ENCODE results near the gene KLK15. TPM values are rescaled to one million over a fixed set of nuclear protein-coding genes. Genes with fewer than 3 reads are reported as not detected.

KLK15 gene
- polyA plus RNA-seq, 1 donor from 2014 or later: not detected

DNA sequence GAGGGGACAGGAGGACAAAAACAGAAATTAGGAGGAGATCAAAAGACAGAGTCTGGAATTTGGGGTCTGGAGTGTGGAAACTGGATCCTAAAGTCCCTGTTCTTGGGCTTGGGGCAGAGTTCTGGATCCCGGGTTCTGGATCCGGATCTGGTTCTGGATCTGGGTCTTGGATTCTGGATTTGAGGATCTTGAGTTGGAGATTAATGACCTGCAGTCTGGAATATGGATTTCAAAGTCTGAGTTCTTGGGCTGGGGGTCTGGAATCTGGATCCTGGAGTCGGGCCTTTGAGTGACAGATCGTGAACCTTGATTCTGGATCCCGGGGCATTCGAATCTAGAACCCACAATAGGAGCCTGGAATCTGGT, 411 bp upstream of the KLK15 start:
- H3F3A ChIP-seq (ENCODE audit: insufficient read depth, low read length, poor library complexity, severe bottlenecking): no peaks in the 10 kb centered on the region
- no peaks in the 10 kb centered on the region for H3K79me2 ChIP-seq (replicated peaks; ENCODE audit: insufficient read depth, low read length)
- H3K4me2 ChIP-seq (ENCODE audit: low read length): no peak overlapping the region
- no peak overlapping the region for H3K9ac ChIP-seq (ENCODE audit: low read length)
- no peak overlapping the region for H3K4me3 ChIP-seq (ENCODE audit: low read length)
- no peaks in the 10 kb centered on the region for H3K9me2 ChIP-seq (ENCODE audit: insufficient read depth, low read length)
- no peak overlapping the region for H3K27ac ChIP-seq (ENCODE audit: low read length)
- TF ChIP-seq POLR2AphosphoS5 (IDR thresholded peaks at IDR 0.05): no peak
- no peak for TF ChIP-seq EP300 (conservative IDR thresholded peaks at IDR 0.05; ENCODE audit: poor library complexity, severe bottlenecking)
- TF ChIP-seq, protein P1, sequence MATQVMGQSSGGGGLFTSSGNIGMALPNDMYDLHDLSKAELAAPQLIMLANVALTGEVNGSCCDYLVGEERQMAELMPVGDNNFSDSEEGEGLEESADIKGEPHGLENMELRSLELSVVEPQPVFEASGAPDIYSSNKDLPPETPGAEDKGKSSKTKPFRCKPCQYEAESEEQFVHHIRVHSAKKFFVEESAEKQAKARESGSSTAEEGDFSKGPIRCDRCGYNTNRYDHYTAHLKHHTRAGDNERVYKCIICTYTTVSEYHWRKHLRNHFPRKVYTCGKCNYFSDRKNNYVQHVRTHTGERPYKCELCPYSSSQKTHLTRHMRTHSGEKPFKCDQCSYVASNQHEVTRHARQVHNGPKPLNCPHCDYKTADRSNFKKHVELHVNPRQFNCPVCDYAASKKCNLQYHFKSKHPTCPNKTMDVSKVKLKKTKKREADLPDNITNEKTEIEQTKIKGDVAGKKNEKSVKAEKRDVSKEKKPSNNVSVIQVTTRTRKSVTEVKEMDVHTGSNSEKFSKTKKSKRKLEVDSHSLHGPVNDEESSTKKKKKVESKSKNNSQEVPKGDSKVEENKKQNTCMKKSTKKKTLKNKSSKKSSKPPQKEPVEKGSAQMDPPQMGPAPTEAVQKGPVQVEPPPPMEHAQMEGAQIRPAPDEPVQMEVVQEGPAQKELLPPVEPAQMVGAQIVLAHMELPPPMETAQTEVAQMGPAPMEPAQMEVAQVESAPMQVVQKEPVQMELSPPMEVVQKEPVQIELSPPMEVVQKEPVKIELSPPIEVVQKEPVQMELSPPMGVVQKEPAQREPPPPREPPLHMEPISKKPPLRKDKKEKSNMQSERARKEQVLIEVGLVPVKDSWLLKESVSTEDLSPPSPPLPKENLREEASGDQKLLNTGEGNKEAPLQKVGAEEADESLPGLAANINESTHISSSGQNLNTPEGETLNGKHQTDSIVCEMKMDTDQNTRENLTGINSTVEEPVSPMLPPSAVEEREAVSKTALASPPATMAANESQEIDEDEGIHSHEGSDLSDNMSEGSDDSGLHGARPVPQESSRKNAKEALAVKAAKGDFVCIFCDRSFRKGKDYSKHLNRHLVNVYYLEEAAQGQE (IDR thresholded peaks at IDR 0.05; ENCODE audit: borderline replicate concordance): no peak
- TF ChIP-seq MXI1 (conservative IDR thresholded peaks at IDR 0.05; ENCODE audit: poor library complexity, severe bottlenecking): no peak
- TF ChIP-seq, protein P2, sequence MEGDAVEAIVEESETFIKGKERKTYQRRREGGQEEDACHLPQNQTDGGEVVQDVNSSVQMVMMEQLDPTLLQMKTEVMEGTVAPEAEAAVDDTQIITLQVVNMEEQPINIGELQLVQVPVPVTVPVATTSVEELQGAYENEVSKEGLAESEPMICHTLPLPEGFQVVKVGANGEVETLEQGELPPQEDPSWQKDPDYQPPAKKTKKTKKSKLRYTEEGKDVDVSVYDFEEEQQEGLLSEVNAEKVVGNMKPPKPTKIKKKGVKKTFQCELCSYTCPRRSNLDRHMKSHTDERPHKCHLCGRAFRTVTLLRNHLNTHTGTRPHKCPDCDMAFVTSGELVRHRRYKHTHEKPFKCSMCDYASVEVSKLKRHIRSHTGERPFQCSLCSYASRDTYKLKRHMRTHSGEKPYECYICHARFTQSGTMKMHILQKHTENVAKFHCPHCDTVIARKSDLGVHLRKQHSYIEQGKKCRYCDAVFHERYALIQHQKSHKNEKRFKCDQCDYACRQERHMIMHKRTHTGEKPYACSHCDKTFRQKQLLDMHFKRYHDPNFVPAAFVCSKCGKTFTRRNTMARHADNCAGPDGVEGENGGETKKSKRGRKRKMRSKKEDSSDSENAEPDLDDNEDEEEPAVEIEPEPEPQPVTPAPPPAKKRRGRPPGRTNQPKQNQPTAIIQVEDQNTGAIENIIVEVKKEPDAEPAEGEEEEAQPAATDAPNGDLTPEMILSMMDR (IDR thresholded peaks at IDR 0.05; ENCODE audit: poor library complexity, severe bottlenecking): no peak
- TF ChIP-seq RAD21 (conservative IDR thresholded peaks at IDR 0.05): no peak
- no peak for TF ChIP-seq SMC3 (conservative IDR thresholded peaks at IDR 0.05; ENCODE audit: poor library complexity)
- H3K9me3 ChIP-seq (ENCODE audit: low read length): no peaks in the 10 kb centered on the region
- no peaks in the 10 kb centered on the region for H3K36me3 ChIP-seq (ENCODE audit: insufficient read depth, low read length)
- H3K27me3 ChIP-seq (ENCODE audit: insufficient read depth, low read depth, low read length): peaks cover 26% of the 10 kb centered on the region
- no peak overlapping the region for H2AFZ ChIP-seq (ENCODE audit: low read depth, low read length)
- no peaks in the 10 kb centered on the region for H4K20me1 ChIP-seq (ENCODE audit: insufficient read depth)

DNA sequence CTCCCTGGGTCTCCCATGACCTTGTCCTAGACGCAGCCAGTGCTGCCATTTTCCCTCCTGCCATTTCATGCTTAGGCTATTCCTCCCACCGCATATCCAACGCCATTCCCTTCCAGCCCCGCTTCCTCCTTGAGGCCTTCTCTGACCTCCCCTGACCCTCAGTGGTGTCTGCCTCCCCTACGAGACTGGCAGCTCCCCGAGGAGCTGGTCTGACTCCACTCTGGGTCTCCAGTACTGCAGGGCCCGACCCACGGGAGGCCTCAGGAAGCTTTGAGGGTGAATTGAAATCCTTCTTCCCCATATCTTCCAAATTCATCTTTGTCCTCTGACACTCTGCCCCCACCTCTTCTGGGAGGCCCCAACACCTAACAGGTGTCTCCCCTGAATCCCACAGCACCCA, 708 bp downstream of the KLK15 start:
- Histone ChIP-seq H3K9me3 (ENCODE audit: low read length) (no peaks in the 10 kb centered on the region), H3K4me2 (ENCODE audit: low read length) (no peak overlapping the region), H3K36me3 (ENCODE audit: insufficient read depth, low read length) (no peaks in the 10 kb centered on the region), H3K4me3 (ENCODE audit: low read length) (no peak overlapping the region), H3K9ac (ENCODE audit: low read length) (no peak overlapping the region), H2AFZ (ENCODE audit: low read depth, low read length) (no peak overlapping the region), H3K9me2 (ENCODE audit: insufficient read depth, low read length) (no peaks in the 10 kb centered on the region), H3K27ac (ENCODE audit: low read length) (no peak overlapping the region), H3K27me3 (ENCODE audit: insufficient read depth, low read depth, low read length) (peaks cover 26% of the 10 kb centered on the region), H3F3A (ENCODE audit: insufficient read depth, low read length, poor library complexity, severe bottlenecking) (no peaks in the 10 kb centered on the region), H3K79me2 (replicated peaks; ENCODE audit: insufficient read depth, low read length) (no peaks in the 10 kb centered on the region), H4K20me1 (ENCODE audit: insufficient read depth) (no peaks in the 10 kb centered on the region)
- TF ChIP-seq RAD21 (conservative IDR thresholded peaks at IDR 0.05): no peak

DNA sequence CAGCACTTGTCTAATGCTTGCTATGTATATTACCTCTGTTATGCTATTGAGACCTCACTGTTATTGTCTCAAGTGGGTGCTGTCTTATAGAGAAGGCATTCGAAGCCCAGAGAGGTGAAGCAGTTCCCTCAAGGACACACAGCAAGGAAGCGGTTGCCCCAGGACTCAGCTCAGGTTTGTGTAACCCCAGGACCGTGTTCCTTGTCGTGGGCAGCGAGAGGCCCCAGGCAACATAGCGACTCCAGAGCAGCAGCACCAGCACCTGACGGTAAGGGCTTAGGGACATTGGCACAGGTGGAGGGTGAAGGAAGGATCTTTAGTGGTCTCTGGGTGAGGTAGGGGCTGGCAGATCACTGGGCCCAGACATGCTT, 2.4 kb downstream of the KLK15 start:
- Histone ChIP-seq H3K36me3 (ENCODE audit: insufficient read depth, low read length) (no peaks in the 10 kb centered on the region), H2AFZ (ENCODE audit: low read depth, low read length) (no peak overlapping the region), H3K27me3 (ENCODE audit: insufficient read depth, low read depth, low read length) (peaks cover 12% of the 10 kb centered on the region), H3K27ac (ENCODE audit: low read length) (no peak overlapping the region), H3K4me3 (ENCODE audit: low read length) (no peak overlapping the region), H3F3A (ENCODE audit: insufficient read depth, low read length, poor library complexity, severe bottlenecking) (no peaks in the 10 kb centered on the region), H3K79me2 (replicated peaks; ENCODE audit: insufficient read depth, low read length) (no peaks in the 10 kb centered on the region), H3K9ac (ENCODE audit: low read length) (no peak overlapping the region), H4K20me1 (ENCODE audit: insufficient read depth) (no peaks in the 10 kb centered on the region), H3K4me2 (ENCODE audit: low read length) (no peak overlapping the region), H3K9me3 (ENCODE audit: low read length) (no peaks in the 10 kb centered on the region), H3K9me2 (ENCODE audit: insufficient read depth, low read length) (no peaks in the 10 kb centered on the region)
- TF ChIP-seq POLR2AphosphoS5 (IDR thresholded peaks at IDR 0.05) (no peak), SMC3 (conservative IDR thresholded peaks at IDR 0.05; ENCODE audit: poor library complexity) (no peak), RAD21 (conservative IDR thresholded peaks at IDR 0.05) (no peak), TAF1 (IDR thresholded peaks at IDR 0.05; ENCODE audit: low read depth) (no peak), EP300 (conservative IDR thresholded peaks at IDR 0.05; ENCODE audit: poor library complexity, severe bottlenecking) (no peak)

Measured in neural cell (in vitro differentiated cells).